HG02870 (cell line): ENCODE data around the gene KAZN.

Experiments
- ATAC-seq: cut with Tn5 transposase; IDR thresholded peaks from one replicate; pipeline ENCODE4 v1.9.1; 2021; ENCODE audit warnings: mild to moderate bottlenecking, moderate library complexity; ENCODE audit not compliant: unreplicated experiment

Gene KAZN

GRCh38 chr1:14897997-14898645, 299.6 kb downstream of the KAZN start:
- ATAC-seq, result no peak

GRCh38 chr1:14899686-14900085, 301.2 kb downstream of the KAZN start:
- ATAC-seq, result no peak

GRCh38 chr1:14901371-14901954, 303.0 kb downstream of the KAZN start:
- ATAC-seq, result no peak

GRCh38 chr1:14903922-14904321, 305.4 kb downstream of the KAZN start:
- no peak for ATAC-seq

GRCh38 chr1:14906665-14907064, 308.2 kb downstream of the KAZN start:
- no peak for ATAC-seq

GRCh38 chr1:14907416-14907815, 308.9 kb downstream of the KAZN start:
- ATAC-seq, result no peak

- no peak for ATAC-seq
Measured at GRCh38 chr1:14909273-14909672, 310.8 kb downstream of the KAZN start.

GRCh38 chr1:14909920-14910460, 311.5 kb downstream of the KAZN start:
- no peak for ATAC-seq

- no peak for ATAC-seq
Measured at GRCh38 chr1:14910984-14911721, 312.7 kb downstream of the KAZN start.

- no peak for ATAC-seq
Measured at GRCh38 chr1:14912839-14913481, 314.5 kb downstream of the KAZN start.

GRCh38 chr1:14913482-14914177, 315.1 kb downstream of the KAZN start:
- ATAC-seq, result no peak

GRCh38 chr1:14914351-14914988, 316.0 kb downstream of the KAZN start:
- ATAC-seq, result no peak

GRCh38 chr1:14915356-14916054, 317.0 kb downstream of the KAZN start:
- no peak for ATAC-seq

- no peak for ATAC-seq
Measured at GRCh38 chr1:14919289-14919688, 320.8 kb downstream of the KAZN start.

- no peak for ATAC-seq
Measured at GRCh38 chr1:14919751-14920150, 321.3 kb downstream of the KAZN start.

- no peak for ATAC-seq
Measured at GRCh38 chr1:14921057-14921456, 322.6 kb downstream of the KAZN start.

- no peak for ATAC-seq
Measured at GRCh38 chr1:14922942-14923726, 324.6 kb downstream of the KAZN start.

- no peak for ATAC-seq
Measured at GRCh38 chr1:14923727-14924452, 325.4 kb downstream of the KAZN start.
